Activated effector memory CD4-positive, alpha-beta T cell treated with Interleukin-2 at 50 U/mL for 16 hours (primary cell): ENCODE results near the gene ENOSF1.
"Not testable (repeated sequence)": the region's sequence is repeated elsewhere in the genome, so short reads cannot be mapped to it uniquely, and the experiment has no call there.

ENCODE experiments used
- DNase-seq: peaks from one replicate; pipeline ENCODE4 v3.0.0-alpha.2; 2020

Gene ENOSF1, protein sequence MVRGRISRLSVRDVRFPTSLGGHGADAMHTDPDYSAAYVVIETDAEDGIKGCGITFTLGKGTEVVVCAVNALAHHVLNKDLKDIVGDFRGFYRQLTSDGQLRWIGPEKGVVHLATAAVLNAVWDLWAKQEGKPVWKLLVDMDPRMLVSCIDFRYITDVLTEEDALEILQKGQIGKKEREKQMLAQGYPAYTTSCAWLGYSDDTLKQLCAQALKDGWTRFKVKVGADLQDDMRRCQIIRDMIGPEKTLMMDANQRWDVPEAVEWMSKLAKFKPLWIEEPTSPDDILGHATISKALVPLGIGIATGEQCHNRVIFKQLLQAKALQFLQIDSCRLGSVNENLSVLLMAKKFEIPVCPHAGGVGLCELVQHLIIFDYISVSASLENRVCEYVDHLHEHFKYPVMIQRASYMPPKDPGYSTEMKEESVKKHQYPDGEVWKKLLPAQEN

GRCh38 chr18:712401-713134 is at the start of gene ENOSF1:
TSS of gene ENOSF1 (minus strand) at chr18:712630. CDS start at chr18:712587, 43 bp downstream.
- peak; percentile 63 for DNase-seq

GRCh38 chr18:759864-760263 is 47.4 kb upstream of the ENOSF1 start:
- not testable (repeated sequence) for DNase-seq

DNA sequence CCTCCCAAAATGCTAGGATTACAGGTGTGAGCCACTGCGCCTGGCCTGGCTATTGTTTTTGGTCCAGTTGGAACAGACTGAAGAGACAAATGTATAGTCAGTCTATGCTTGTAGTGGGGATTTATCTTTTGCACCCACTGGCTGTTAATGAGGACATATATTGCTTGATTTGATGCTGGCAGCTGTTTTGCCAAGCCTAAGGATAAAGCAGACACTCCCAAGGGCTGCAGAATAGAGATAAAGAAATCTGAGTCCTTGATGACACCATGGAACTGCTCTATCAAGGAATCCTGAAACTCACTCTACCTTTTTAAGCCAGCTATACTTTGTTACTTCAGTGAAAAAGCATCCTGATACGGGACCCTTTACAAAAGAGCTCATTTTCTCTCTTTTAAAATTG is 43.1 kb upstream of the ENOSF1 start:
- DNase-seq: no peak

DNA sequence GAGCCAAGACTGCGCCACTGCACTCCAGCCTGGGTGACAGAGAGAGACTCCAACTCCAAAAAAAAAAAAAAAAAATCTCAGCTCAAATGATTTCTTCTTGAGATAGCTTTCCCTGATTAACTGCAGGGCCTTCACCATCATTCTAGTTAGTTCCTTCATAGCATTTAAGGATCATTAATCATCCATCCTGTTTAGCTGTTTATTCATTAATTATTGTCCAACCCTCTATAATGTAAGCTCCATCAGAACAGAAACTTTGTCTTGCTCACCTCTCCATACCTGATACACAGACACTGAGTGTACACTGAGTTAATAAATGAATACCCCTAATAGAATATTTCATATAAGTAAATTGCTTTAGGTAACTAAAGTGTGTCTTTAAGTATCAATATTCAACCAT is 42.2 kb upstream of the ENOSF1 start:
- no peak for DNase-seq

GRCh38 chr18:750456-750855 is 38.0 kb upstream of the ENOSF1 start:
- DNase-seq: no peak

GRCh38 chr18:744832-745597 is 32.6 kb upstream of the ENOSF1 start:
- no peak for DNase-seq

- DNase-seq: no peak
Measured at GRCh38 chr18:741931-742512, 29.6 kb upstream of the ENOSF1 start.

DNA sequence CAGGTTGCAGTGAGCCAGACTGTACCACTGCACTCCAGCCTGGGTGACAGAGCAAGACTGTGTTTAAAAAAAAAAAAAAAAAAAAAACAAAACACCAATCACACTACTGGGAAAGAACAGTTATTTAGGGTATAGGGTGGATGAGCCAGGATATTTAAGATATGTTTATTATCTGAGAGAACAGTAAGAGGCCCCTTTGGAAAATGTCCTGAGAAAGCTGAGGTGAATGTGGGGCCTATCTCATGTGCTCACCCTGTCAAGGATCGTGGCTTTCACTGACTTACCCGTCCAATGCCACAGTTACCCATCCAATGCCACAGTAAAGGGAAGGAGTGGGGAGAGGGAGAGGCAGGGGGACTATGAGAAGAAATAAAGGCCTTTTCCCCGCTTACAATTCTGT is 19.9 kb upstream of the ENOSF1 start:
- no peak for DNase-seq

DNA sequence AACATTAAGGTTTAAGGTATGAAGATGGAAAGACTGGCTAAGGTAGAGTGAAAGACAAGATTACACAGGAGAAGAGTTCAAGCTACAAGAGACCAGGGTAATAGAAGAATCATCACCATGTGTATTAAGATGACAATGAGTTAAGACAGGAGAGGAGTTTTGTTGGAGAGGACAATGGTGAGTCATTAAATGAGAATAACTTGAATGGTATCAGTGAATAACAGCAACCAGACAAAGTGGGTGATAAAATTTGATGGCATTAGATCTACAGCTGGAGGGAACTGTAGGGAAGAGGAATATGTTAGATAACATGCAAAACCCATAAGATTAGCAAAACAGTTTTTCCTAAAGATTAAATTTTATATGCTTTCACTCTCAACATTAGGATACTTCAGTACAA is 18.8 kb upstream of the ENOSF1 start:
- no peak for DNase-seq

DNA sequence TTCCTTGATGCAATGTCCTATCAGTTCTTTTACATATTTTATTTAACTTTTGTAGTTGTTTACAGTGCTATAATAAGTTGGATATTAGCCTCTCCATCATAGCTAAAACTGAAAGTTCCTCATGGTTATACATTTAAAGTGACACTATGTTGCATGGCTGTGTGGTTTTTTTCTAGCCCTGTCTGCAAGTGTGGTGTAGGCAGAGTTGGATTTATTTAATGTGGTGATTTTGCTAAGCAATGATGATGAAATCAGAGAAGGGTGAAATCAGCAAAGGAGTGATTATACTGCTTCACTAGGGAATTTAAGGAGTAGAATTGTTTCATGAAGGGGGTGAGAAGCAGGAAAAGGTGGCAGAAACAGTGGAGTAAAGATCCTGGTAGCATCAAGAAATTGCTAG is 18.3 kb upstream of the ENOSF1 start:
- DNase-seq: no peak

DNA sequence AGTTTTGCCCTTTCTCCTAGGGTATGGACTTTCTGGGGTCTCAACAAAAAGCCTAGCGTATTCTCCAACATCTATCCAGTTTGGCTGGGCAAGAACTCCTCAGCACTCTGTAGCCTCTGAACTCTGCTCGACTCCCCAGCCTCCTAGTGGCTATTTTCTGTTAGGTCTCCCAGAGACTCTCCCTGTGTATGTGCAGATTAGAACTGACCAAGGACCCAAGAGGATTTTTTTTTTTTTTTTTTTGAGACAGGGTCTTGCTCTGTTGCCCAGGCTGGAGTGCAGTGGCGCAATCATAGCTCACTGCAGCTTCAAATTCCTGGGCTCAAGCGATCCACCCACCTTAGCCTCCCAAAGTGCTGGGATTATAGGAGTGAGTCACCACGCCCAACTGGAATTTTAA is 17.7 kb upstream of the ENOSF1 start:
- not testable (repeated sequence) for DNase-seq

- DNase-seq: no peak
Measured at GRCh38 chr18:725646-726045, 13.2 kb upstream of the ENOSF1 start.

- DNase-seq: no peak
Measured at GRCh38 chr18:723541-724080, 11.2 kb upstream of the ENOSF1 start.

DNA sequence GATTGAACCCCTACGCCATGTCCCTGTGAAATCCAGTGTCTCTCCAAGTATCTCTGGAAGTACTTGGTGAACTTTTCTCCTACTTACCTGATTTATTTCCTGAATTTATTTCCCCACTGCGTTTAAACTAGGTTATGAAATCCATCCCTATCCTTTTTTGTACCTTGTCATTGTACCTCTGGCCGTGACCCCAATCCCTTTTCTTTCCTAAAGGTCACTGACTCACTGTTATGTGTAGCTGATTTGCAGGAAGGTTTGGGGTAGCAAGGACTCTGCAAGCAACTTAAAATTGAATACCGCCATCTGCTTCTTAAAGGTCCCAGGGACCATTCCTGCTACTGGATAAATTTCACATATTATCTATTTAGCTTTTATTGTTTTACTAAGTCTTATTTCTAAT is 4.6 kb upstream of the ENOSF1 start:
- DNase-seq: no peak

DNA sequence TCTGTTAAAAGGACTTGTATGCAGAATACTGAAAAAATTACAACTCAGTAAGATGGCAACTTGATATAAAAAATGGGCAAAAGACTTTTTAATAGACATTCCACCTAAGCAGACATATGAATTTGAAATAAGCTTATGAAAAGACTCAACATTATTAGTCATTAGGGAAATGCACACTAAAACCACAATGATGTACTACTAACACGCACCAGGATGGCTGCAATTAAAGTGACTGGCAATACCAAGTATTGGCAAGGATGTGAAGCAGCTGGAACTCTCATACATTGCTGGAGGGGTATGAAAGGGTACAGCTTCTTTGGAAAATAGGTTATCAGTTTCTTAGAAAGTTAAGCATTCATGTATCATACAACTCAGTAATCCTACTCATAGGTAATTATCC is 3.2 kb upstream of the ENOSF1 start:
- DNase-seq: no peak

DNA sequence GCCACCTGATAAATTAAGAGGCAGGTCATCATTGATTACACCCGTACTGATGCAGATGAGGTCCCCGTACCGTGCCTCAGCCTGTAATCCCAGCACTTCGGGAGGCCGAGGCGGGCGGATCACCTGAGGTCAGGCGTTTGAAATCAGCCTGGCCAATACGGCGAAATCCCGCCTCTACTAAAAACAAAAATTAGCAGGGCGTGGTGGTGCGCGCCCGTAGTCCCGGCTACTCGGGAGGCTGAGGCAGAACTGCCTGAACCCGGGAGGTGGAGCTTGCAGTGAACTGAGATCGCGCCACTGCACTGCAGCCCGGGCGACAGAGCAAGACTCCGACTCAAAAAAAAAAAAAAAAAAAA is 683 bp upstream of the ENOSF1 start:
- DNase-seq: no peak

- DNase-seq: peak; percentile 55
Measured at GRCh38 chr18:711657-712400, 601 bp downstream of the ENOSF1 start.

- DNase-seq: peak; percentile 3
Measured at GRCh38 chr18:711310-711656, 1.1 kb downstream of the ENOSF1 start.

- no peak for DNase-seq
Measured at GRCh38 chr18:710418-711300, 1.8 kb downstream of the ENOSF1 start.

- DNase-seq: no peak
Measured at GRCh38 chr18:709771-710170, 2.7 kb downstream of the ENOSF1 start.

- no peak for DNase-seq
Measured at GRCh38 chr18:708096-708495, 4.3 kb downstream of the ENOSF1 start.
